Type B pancreatic cell (in vitro differentiated cells): Measurements from ENCODE around the gene SMYD1. TPM values are rescaled to one million over a fixed set of nuclear protein-coding genes. Genes with fewer than 3 reads are reported as not detected.

Experiments used
- DNase-seq: peaks from one replicate; pipeline ENCODE4 v3.0.0; 2021; ENCODE audit warnings: mixed read lengths; ENCODE audit not compliant: unreplicated experiment; ENCODE audit errors: extremely low spot score
- H3K27ac Mint-ChIP-seq: 2 replicates; pipeline ENCODE4 v1.8.0; 2021; ENCODE audit warnings: mild to moderate bottlenecking, mixed read lengths
- H3K27me3 Mint-ChIP-seq: 2 replicates; pipeline ENCODE4 v1.8.0; 2021; ENCODE audit warnings: mixed read lengths
- H3K36me3 Mint-ChIP-seq: 2 replicates; pipeline ENCODE4 v1.8.0; 2021; ENCODE audit warnings: mixed read lengths
- H3K4me1 Mint-ChIP-seq: one replicate; pipeline ENCODE4 v1.8.0; 2021; ENCODE audit warnings: mixed read lengths; ENCODE audit not compliant: unreplicated experiment
- H3K4me3 Mint-ChIP-seq: 2 replicates; pipeline ENCODE4 v1.8.0; 2021; ENCODE audit warnings: mild to moderate bottlenecking, mixed read lengths
- H3K9me3 Mint-ChIP-seq: 2 replicates; pipeline ENCODE4 v1.8.0; 2021; ENCODE audit warnings: mixed read lengths
- CTCF ChIP-seq: fragments of 200-600 bp; sonication (generic); conservative IDR thresholded peaks from 2 replicates; pipeline ENCODE4 v1.5.0; 2021; ENCODE audit warnings: antibody characterized with exemption, mild to moderate bottlenecking
- total RNA-seq: library from RNA; stranded (reverse); gene quantifications from 2 replicates; pipeline ENCODE4 v1.2.1, GENCODE V29; 2021; ENCODE audit warnings: low replicate concordance

The SMYD1 gene
- total RNA-seq, 1 donor from 2014 or later = 0.87 TPM

DNA sequence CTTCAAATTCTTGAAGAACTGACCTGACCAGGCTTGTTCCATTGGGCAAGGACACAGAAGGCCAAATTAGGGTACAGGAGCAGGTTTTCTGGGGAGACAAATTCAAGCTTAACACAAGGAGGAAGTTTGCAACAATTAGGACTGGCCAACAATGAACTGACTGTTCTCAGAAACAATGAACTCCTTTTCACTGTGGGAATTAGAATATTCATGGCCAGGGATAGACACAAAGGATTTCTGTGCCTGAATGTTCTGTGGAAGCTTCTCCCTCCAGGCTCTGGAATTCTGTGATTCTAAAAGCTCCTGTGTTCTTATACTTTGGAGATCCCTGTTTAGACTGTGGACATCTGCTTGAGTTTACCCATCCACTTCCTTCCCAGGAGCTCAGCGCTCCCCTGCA, 15.2 kb downstream of the SMYD1 start:
- no peaks in the 10 kb centered on the region for H3K36me3 Mint-ChIP-seq
- H3K4me3 Mint-ChIP-seq = no peak overlapping the region
- H3K9me3 Mint-ChIP-seq = no peaks in the 10 kb centered on the region
- no peak overlapping the region for H3K27ac Mint-ChIP-seq
- H3K4me1 Mint-ChIP-seq = peaks cover 6% of the 10 kb centered on the region
- DNase-seq = no peak
- TF ChIP-seq CTCF = no peak
- peaks cover 2% of the 10 kb centered on the region for H3K27me3 Mint-ChIP-seq

DNA sequence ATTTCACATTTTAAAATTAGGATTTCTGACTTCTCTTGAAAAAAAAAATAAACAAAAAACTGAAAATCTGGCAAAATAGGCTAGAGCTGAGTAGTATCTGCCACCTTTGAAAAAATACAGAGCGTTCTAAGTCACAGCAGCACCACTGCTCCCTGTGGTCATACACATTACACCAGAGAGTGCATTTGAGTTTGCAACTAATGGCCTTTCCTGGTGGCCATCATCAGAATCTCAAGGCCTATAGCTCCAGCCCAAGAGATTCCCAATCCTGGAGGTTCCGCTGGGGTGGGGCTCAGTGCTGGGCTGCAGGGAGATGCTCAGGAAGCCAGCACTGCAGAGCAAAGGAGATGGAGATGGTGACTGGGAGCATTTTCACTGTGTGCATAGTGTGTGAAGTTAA, 17.5 kb downstream of the SMYD1 start:
- no peak for TF ChIP-seq CTCF
- DNase-seq = no peak
- Mint-ChIP-seq H3K9me3 (no peaks in the 10 kb centered on the region), H3K27ac (no peak overlapping the region), H3K27me3 (peaks cover 2% of the 10 kb centered on the region), H3K4me1 (peaks cover 6% of the 10 kb centered on the region), H3K4me3 (no peak overlapping the region), H3K36me3 (no peaks in the 10 kb centered on the region)

GRCh38 chr2:88085602-88086001, 18.0 kb downstream of the SMYD1 start:
- H3K4me1 Mint-ChIP-seq = peaks cover 8% of the 10 kb centered on the region
- no peak for DNase-seq
- no peak overlapping the region for H3K4me3 Mint-ChIP-seq
- H3K9me3 Mint-ChIP-seq = no peaks in the 10 kb centered on the region
- no peak overlapping the region for H3K27ac Mint-ChIP-seq
- H3K27me3 Mint-ChIP-seq = peaks cover 2% of the 10 kb centered on the region
- TF ChIP-seq CTCF = no peak
- no peaks in the 10 kb centered on the region for H3K36me3 Mint-ChIP-seq

DNA sequence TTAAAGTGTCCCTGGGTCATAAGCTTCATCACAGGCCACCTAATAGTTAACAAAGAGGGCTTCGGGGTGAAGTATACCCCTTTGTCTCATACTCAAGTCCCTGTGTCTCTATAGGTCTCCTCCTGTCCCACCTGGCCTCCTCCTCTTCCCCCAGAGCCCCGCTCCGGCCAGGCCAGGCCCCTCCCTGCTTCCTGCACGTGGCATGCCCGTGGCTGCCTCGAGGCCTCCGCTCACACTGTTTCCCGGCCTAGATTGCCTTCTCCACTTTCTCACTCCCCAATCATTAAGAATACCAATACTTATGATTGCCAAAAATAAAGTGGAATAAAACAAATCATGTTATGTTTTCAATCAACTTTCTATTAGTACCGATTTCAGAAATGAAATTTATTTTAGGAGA, 18.8 kb downstream of the SMYD1 start:
- DNase-seq = no peak
- peaks cover 2% of the 10 kb centered on the region for H3K27me3 Mint-ChIP-seq
- no peak overlapping the region for H3K4me3 Mint-ChIP-seq
- no peaks in the 10 kb centered on the region for H3K9me3 Mint-ChIP-seq
- no peak for TF ChIP-seq CTCF
- no peak overlapping the region for H3K27ac Mint-ChIP-seq
- peaks cover 15% of the 10 kb centered on the region for H3K4me1 Mint-ChIP-seq
- no peaks in the 10 kb centered on the region for H3K36me3 Mint-ChIP-seq

GRCh38 chr2:88087073-88087472, 19.4 kb downstream of the SMYD1 start:
- no peak overlapping the region for H3K27ac Mint-ChIP-seq
- TF ChIP-seq CTCF = no peak
- H3K4me1 Mint-ChIP-seq = peaks cover 10% of the 10 kb centered on the region
- no peaks in the 10 kb centered on the region for H3K27me3 Mint-ChIP-seq
- no peaks in the 10 kb centered on the region for H3K36me3 Mint-ChIP-seq
- no peak for DNase-seq
- H3K4me3 Mint-ChIP-seq = no peak overlapping the region
- no peaks in the 10 kb centered on the region for H3K9me3 Mint-ChIP-seq

GRCh38 chr2:88087763-88088162, 20.1 kb downstream of the SMYD1 start:
- Mint-ChIP-seq H3K9me3 (no peaks in the 10 kb centered on the region), H3K4me1 (peaks cover 9% of the 10 kb centered on the region), H3K27me3 (no peaks in the 10 kb centered on the region), H3K4me3 (no peak overlapping the region), H3K27ac (no peak overlapping the region), H3K36me3 (no peaks in the 10 kb centered on the region)
- TF ChIP-seq CTCF = no peak
- DNase-seq = no peak
